ENCODE results near the gene KMT5B.

Gene KMT5B

DNA sequence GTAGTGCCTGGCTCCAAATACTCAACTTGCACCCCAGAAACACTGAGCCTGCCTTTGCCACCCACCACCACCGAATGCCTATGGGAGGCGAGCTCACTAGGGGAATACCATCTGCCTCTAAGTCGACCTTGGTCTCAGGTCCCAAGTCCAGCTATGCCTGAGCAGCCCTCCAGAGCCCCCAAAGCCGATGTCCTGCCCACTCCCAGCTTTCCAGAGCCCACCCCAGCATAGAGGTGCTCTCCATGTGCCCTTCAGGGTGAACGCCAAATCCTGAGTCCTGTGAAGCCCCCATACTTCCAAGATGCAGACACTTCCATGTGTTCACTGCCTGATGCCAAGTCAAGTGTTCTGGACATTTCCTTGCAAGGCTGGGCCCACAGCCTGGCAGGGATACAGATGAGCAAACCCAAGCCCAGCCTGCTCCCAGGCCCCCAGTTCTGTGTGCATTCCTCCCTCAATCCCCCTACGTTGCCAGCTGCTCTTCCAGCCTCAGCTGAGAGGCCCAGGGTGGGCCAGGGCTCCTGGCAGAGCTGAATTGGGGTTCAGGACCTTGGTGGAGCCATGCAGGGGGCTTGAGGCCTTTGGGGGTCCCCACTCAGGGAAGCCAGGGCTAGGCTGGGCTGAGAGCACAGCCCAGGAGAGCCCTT is 2.6 kb upstream of the KMT5B start:
- DNase-seq: no peak

DNA sequence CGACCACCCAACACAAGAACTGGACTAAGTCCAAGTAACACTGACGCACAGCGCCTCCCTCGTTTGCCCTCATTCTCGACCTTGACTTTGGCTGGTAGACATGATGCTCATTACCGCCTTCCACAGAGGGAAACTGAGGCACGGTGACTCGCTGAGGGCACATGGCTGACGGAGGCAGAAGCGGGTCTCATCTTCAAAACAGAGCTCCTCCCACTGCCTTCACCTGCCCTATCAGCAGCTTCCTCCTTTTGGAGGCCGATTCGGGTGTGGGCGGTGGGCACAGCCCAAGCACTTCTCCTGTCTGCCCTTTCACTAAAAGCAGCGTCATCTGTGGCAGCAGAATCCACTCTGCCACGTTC is 2.0 kb upstream of the KMT5B start:
- no peak for DNase-seq

DNA sequence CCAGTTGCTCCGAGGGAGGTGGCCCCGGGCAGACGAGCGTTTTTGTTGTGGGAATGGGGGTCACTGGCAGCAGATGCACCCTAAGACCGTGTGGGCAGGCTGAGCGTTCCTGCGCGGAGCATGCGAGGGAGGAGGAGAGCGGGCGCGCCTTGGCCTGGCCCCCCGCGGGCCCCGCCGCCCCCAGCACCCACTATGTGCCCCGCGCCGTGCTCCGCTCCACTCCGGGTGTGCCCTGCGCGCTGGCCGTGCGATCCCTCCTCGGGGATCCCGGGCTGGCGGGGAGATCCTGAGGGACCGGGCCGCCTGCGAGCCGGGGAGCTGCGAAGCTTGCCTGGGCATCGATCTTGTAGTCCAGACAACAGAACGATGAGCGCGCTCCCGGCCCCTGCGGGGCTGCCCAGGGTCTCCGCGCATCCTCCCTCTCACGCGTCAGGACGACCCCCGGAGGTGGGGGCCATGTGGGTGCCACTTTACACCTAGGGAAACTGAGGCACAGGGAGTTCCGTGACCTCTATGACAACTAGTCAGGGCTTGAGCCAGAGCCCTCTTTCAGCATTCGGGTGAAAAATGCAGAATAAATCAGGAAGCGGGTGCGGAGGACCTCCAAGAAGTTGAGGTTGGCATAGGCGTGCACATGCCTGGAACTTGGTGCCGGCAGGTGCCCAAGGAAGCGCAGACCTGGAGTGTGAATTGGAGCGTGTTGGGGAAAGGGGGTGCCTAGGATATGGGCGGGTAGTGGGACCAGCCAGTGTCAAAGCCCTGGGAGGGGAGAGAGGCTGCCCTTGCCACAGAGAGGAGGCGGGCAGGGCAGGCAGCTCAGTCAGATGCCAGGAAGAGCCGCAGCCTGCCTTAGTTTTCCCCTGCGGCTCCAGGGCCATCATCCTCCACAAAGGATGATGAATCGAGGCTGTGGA is 1.3 kb upstream of the KMT5B start:
- peak; percentile 13 for DNase-seq

DNA sequence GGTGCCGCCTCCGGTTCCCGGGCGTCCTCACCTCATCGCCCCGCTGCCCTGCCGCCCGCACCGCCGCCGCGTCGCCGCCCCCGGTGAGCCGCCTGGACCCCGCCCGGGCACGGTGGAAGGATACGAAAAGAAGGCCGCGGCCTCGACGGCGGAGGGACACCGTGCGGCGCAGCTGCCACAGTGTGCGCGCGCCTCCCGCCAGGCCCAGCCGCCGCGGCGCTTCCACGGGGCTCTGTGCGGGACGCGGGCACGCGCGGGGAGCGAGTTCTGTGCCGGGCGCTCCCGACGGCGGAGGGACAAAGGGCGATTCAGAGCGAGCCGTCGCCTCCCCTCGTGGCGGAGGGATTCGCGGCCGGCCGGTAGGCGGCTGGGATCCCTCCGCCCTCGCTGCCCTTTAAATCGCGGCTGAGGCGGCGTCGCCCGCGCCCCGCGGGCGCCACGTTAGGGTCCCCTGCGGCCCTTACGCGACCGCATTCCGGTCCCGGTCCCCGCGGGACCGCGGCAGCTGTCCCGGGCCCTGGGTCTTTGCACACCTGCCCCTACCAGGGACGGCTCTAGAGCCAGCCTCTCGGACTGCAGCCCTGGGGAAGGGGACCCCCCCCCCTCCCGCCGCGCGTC is 568 bp upstream of the KMT5B start:
- DNase-seq: peak; percentile 96

DNA sequence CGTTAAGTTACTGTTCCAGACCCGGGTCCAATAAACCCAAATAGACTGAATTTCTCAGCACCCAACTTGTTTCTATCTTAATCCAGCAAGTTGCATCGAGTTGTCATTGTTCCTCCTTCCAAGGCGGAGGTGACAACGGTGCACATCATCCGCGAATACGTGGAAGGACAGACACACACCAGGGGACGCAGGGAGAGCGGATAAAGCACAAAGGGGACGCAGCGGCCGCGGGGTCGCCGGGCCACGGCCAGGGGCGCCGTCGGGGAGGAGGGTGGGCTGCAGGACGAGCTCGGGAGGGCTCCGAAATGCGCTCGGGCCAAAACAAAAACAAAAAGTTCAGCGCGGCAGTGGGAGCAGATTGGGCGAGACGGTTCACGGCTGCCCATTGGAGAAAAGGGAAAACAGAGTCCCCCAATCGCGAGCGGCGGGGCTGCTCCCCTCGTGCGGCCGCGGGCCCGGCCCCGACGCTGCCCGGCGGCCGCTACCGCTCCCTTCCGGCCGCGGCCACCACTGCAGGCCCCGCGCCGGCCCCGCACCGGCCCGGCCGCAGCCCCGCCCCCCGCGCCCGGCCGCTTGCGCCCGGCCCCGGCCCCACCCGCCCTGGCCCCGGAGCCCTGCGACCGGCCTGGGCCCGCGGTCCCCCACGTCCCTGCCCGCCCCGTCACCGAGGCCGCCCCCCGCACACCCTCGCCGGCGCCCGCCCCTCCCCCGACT is 518 bp downstream of the KMT5B start:
- peak; percentile 65 for DNase-seq

DNA sequence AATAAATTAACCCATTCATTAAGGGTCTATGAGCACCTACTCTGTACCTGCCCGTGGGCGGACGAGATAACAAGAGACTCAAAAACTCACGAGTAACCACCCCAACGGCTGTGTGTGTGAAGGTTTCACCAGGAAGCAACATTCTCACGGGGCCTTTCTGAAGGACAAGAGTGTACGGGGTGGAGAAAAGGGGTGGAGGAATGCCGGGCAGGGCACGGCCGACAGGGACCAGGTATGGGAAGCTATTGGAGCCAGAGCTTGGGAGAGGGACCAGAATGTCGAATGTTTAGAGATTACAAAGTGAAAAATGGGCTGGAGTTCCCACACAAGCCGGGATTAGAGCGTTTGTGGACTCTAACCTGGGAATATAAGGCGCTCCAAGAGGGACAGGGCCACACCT is 1.6 kb downstream of the KMT5B start:
- no peak for DNase-seq

DNA sequence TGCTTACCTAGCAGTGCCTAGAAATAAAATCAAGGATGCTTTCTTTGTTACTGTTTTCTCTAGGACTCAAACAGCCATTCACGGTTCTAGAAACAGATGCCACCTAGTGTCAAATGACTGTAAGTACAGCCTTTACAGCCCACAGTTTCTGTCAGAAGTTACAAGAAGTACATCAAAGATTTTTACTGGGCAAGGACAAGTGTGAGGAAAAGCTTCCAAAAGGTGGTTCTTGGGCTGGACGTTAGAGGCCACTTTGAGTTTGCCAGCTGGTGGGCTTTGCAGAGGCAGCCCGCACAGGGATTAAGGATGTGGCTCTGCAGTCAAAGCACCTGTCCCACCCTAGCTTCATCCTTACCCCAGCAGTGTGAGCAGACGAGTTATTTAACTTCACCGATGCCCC is 6.9 kb downstream of the KMT5B start:
- DNase-seq: peak; percentile 26

DNA sequence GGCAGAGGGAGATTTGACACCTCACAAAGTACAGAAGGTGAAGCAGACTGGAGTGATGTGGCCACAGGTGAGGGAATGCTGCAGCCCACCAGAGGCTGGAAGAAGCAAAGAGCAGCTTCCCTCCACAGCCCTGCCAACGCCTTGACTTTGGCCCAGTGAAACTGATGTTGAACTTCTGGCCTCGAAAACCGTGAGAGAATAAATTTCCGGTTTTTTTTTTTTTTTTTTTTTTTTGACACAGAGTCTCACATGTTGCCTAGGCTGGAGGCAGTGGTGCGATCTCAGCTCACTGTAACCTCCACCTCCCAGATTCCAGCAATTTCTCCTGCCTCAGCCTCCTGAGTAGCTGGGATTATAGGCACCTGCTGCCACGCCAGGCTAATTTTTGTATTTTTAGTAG is 8.7 kb downstream of the KMT5B start:
- DNase-seq: no peak

DNA sequence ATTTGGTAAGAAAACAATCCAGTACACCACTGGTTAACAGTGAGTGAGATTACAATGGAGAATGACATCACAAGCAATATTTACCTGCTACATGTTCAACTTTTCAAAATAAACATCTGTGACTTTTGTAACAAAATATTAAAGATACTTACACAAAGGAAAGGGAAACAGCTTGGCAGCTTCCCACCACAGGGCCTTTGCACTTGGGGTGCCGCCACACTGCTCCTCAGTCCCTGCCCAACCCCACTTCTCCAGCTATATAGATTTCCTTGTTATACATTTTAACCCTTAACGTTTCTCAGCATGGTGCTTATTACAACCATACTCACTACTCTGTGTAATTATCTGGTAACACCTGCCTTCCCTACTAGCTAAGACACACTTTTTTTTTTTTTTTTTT is 10.9 kb downstream of the KMT5B start:
- no peak for DNase-seq

DNA sequence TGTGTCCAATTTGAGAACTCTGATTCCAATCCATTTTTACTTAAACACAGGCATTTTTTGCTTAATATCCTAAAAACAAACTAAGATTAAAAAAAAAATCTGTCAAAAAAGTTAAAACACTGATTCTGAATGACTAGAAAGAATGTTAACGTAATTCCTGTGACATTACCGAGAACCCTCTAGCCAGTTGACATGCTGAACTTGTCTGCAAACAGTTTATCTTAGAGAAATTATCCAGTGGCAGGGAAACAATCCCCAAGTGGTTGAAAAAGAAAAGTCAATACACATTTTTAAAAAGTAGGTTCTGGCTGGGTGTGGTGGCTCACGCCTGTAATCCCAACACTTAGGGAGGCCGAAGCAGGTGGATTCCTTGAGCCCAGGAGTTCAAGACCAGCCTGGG is 11.6 kb downstream of the KMT5B start:
- DNase-seq: no peak

DNA sequence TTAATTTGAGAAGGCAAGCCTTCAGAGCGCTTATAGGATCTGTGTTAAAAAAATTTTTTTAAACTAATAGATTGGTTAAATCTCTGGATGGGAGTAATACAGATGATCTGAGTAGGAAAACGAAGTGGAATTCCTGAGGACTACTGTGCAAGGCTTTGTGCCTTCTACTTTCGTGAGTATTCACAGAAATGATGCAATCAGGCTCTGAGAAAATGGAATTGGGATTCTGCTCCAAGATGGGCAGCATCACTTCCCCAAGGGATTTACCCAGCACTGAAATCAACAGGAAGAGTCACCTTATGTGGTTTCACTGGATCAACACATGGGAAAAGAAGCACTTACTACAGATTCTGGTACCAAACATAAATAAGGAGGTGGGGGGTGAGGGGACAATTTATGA is 12.5 kb downstream of the KMT5B start:
- DNase-seq: no peak

DNA sequence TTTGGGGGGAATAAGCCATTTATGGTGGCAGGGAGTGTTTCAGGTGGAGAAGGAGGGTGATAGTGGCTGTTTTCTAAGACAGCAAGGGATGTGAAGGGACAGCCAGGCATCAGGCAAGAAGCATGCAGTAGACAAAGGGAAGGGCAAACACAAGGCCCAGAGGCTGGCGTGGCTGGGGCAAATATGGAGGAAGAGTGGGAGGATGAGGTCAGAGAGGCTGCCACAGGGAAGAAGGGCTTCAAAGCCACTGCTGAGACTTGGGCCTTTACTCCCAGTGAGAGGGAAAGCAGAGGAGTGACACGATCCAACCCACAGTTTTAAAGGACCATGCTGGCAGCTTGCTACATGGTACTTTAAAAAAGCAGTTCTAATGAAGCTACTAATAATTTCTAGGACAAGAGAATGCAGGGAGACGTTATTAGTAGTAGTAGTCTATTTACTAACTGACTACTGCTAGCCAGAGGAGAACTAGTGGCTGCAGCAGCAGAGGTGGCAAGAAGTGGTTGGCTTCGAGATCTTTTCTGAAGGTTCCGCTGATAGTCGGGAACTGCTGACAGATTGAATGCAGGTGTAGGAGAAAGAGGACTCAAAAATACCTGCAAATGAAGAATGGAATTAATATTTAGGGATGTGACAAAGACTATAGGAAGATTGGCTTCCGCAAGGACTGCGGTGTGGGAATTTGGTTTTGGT is 13.7 kb downstream of the KMT5B start:
- DNase-seq: no peak

DNA sequence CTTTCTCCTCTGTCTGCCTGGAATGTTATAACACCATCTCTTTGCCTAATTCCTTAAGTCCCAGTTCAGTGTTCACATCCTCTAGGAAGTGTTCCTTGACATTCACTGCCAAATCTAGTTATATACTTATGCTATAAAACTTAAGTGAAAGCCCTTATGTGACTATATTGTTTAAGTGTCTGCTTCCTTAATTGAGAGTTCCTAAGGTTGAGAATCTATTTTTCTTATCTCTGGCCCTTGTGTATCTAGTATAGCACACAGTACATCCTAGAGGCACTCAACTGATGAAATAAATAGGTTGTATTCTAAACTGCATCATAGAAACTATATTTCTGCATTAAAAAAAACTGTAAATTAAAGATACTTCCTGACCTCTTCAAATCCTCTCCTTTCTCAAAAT is 16.9 kb downstream of the KMT5B start:
- DNase-seq: no peak

DNA sequence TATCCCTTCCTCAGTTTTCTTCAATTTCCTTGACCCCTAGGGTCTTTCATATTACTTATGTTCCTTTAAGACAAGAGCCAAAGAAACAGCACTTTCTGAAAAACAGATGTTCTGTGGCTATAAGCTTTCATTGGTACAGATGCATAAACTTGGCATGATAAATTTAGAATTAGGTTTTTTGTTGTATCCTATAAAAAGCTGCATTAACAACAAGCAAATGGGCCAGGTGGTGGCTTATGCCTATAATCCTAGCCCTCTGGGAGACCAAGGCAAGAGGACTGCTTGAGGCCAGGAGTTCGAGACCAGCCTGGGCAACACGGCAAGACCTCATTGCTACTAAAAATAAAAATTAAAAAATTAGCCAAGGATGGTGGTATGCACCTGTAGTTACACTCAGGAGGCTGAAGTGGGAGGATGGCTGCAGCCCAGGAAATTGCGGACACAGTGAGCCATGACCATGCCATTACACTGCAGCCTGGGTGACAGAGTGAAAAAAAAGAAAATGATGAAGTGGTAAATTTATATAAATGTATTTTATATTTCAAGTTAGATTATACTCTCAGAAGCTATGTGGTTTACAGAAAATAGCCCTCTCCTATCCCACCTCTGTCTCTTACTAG is 18.3 kb downstream of the KMT5B start:
- DNase-seq: no peak

DNA sequence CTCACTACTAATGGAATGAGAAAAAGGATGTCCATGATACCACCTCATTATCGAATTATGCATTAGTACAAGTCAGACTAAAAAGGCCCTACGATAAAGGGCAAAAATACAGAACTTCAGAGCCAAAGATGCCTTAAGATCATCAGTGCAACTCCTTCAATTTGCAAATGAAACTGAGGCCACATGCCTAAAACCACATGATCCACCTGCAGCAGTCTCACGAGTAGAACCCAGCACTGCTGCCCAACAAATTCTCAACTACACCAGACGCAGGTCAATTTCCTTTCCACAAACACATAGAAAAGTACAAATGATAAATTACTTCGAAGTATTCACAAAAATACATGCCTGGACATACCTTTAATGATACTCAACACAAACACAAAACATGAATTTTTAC is 20.1 kb downstream of the KMT5B start:
- DNase-seq: no peak

DNA sequence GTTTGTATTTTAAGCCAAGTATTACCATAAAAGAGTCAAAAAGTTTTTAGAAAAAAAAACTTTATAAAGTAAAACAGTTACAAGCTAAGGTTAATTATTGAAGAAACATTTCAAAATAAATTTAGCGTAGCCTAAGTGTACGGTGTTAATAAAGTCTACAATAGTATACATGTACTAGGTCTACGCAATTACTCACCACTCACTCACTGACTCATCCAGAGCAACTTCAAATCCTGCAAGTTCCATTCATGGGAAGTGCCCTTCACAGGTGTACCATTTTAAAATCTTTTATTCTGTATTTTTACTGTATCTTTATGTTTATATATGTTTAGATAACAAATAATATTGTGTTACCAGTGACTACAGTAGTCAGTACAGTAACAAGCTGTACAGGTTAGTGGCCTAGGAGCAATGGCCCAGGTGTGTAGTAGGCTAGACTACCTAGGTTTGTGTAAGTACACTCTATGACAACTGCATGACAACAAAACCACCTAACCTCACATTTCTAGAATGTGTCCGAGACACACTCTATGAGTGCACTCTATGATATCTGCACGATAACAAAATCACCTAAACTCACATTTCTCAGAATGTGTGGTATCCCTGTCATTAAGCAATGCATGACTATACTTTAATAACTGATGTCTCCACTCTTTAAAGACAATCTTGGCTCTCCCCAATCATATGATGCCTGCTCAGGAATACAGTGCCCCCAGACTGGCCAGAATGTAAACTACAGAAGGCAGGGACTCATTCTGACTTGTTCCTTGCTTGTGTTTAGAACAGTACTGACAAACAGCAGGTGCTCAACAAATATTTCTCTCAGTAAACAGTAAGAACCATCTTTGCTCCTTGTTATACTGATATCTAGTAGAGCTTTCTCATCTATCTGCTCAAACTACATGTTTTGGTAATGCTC is 21.2 kb downstream of the KMT5B start:
- DNase-seq: no peak

DNA sequence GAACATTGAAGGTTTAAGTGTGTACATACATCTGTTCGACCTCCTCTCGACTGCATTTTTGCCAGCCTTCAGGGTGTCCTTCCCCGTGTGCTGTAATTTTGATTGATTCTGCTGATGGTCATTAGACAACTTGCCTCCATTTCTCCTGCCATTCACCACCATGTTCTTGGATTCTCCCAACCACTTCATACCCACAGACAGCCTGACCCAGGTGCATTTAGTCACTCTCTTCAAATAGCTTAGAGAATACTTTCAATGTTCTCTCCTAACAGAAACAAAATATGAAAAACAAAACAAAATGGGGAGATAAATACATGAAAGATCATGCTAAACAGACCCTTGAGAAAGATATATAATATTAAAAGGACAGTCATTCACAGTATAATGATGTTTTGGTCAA is 23.2 kb downstream of the KMT5B start:
- DNase-seq: no peak

DNA sequence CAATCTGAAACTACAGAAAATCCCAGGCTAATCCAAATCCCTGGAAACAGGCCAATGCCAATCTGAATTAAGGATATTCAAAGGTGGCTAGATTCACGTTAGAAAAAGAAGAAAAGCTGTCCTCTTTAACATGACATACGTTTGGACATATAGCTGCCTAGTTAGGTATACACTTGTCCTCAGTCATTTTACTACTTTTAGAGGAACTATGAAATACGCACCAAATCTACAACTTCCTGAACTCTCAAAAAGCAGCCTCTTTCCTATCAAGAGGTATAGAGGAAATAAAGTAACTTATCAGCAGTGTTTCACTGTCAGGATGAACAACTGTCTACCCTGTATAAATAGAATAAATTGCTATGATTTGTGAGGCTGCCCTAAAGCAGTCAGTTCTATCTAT is 24.0 kb downstream of the KMT5B start:
- no peak for DNase-seq

DNA sequence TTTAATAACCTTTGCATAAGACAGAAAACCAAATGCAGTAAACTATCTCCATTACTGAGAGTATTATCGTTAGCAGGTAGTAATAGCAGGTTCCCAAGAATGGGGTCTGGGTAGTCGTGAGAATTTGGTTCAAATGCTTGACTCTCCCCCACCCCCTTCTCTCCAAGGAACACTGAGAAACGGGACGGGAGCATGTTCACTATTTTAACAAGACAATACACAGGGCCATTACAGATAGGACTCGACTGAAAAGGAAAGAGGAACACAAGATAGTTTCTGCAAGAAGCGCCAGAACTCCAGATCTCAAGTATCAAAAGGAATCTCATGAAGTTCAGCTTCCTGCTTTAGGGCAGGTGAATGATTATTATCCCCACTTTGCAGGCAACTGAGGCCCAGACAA is 27.0 kb downstream of the KMT5B start:
- no peak for DNase-seq

DNA sequence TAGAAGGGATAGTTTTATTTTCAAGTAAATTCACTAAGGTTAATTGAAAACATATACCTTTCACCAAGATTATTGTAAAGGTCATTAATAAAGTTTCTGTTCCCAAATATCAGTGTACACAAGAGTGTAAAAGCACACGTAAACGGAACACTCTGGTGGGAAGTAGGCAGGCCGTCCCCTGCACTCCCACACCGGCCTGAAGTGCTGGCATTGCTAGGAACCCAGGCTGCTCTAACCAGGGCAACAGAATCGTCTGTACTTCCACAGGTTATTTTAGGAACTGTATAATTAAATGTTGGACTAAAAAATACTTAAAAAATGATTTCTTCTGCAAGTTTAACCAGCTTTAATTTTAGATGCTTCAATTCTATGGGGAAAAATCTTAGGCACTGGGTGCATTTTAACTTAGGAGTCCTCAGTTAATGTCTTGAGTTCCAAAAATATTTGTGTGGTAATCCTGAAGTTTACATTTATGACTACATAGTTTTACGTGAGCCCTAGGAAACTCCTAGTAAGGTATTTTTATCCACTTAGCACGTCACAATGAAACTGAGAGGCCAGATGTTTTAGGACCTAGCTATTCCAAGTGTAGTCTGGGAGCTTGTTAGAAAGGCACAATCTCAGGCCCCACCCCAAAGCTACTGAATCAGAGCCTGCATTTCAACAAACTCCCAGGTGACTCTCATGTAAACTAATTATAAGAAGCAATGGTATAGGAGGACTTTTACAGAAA is 31.2 kb downstream of the KMT5B start:
- no peak for DNase-seq

DNA sequence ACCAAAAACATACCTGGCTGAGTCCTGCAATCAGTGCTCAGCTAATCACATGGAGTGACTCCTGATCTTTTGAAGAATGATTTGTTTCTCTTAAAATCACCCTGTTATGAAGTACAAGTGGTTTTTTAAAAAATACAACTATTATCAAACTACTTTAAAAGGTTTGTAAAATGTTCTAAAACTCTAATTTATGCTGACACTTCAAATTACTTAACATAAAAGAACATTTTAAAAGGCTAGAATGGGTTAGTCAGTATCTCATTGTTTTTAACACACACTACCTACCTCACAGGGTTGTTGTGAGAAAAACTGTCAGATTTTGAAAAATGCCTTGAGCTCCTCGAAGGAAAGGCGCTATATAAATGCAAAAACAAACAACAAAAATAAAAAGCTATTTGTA is 33.2 kb downstream of the KMT5B start:
- no peak for DNase-seq

Data from NCI-H774 (cell line).